Osteocyte (in vitro differentiated cells): Measurements from ENCODE around the gene RAD51AP2. TPM values are rescaled to one million over a fixed set of nuclear protein-coding genes. Genes with fewer than 3 reads are reported as not detected.

ENCODE experiments used
- DNase-seq: peaks from one replicate; pipeline ENCODE4 v3.0.0; 2021; ENCODE audit warnings: mixed read lengths; ENCODE audit not compliant: unreplicated experiment; ENCODE audit errors: extremely low spot score
- H3K27ac Mint-ChIP-seq: one replicate; pipeline ENCODE4 v1.8.0; 2021; ENCODE audit warnings: mild to moderate bottlenecking, mixed read lengths; ENCODE audit not compliant: unreplicated experiment
- H3K27me3 Mint-ChIP-seq: one replicate; pipeline ENCODE4 v1.8.0; 2021; ENCODE audit warnings: mixed read lengths; ENCODE audit not compliant: unreplicated experiment
- H3K36me3 Mint-ChIP-seq: one replicate; pipeline ENCODE4 v1.8.0; 2021; ENCODE audit warnings: mixed read lengths; ENCODE audit not compliant: unreplicated experiment
- H3K4me1 Mint-ChIP-seq: one replicate; pipeline ENCODE4 v1.8.0; 2021; ENCODE audit warnings: mixed read lengths; ENCODE audit not compliant: unreplicated experiment
- H3K4me3 Mint-ChIP-seq: one replicate; pipeline ENCODE4 v1.8.0; 2021; ENCODE audit warnings: mild to moderate bottlenecking, moderate library complexity, mixed read lengths; ENCODE audit not compliant: unreplicated experiment
- H3K9me3 Mint-ChIP-seq: one replicate; pipeline ENCODE4 v1.8.0; 2021; ENCODE audit warnings: mixed read lengths; ENCODE audit not compliant: unreplicated experiment
- CTCF ChIP-seq: fragments of 200-600 bp; sonication (generic); IDR thresholded peaks from 2 replicates; pipeline ENCODE4 v1.5.0; 2021; ENCODE audit warnings: antibody characterized with exemption, mild to moderate bottlenecking, moderate library complexity
- total RNA-seq: library from RNA; stranded (reverse); gene quantifications from 2 replicates; pipeline ENCODE4 v1.2.1, GENCODE V29; 2021

Gene RAD51AP2
- total RNA-seq, 1 donor from 2014 or later: not detected

- Mint-ChIP-seq H3K4me1 (no peaks in the 10 kb centered on the region), H3K27me3 (no peaks in the 10 kb centered on the region), H3K4me3 (no peak overlapping the region), H3K27ac (no peak overlapping the region), H3K9me3 (no peaks in the 10 kb centered on the region), H3K36me3 (no peaks in the 10 kb centered on the region)
- DNase-seq: no peak
- TF ChIP-seq CTCF: no peak
Observed at GRCh38 chr2:17482651-17483050, 35.6 kb downstream of the RAD51AP2 start.

- Mint-ChIP-seq H3K27me3 (no peaks in the 10 kb centered on the region), H3K36me3 (no peaks in the 10 kb centered on the region), H3K27ac (no peak overlapping the region), H3K4me1 (no peaks in the 10 kb centered on the region), H3K9me3 (no peaks in the 10 kb centered on the region), H3K4me3 (no peak overlapping the region)
- no peak for DNase-seq
- no peak for TF ChIP-seq CTCF
Observed at GRCh38 chr2:17479875-17480274, 38.4 kb downstream of the RAD51AP2 start.

GRCh38 chr2:17476830-17477229 is 41.4 kb downstream of the RAD51AP2 start:
- Mint-ChIP-seq H3K36me3 (no peaks in the 10 kb centered on the region), H3K4me3 (no peak overlapping the region), H3K9me3 (peaks cover 4% of the 10 kb centered on the region), H3K27ac (no peak overlapping the region), H3K4me1 (no peaks in the 10 kb centered on the region), H3K27me3 (no peaks in the 10 kb centered on the region)
- no peak for TF ChIP-seq CTCF
- no peak for DNase-seq

GRCh38 chr2:17476064-17476463 is 42.2 kb downstream of the RAD51AP2 start:
- H3K4me3 Mint-ChIP-seq: no peak overlapping the region
- H3K9me3 Mint-ChIP-seq: peaks cover 4% of the 10 kb centered on the region
- no peaks in the 10 kb centered on the region for H3K27me3 Mint-ChIP-seq
- TF ChIP-seq CTCF: no peak
- no peak overlapping the region for H3K27ac Mint-ChIP-seq
- DNase-seq: no peak
- H3K4me1 Mint-ChIP-seq: no peaks in the 10 kb centered on the region
- no peaks in the 10 kb centered on the region for H3K36me3 Mint-ChIP-seq

GRCh38 chr2:17475286-17475685 is 43.0 kb downstream of the RAD51AP2 start:
- Mint-ChIP-seq H3K4me1 (no peaks in the 10 kb centered on the region), H3K9me3 (peaks cover 10% of the 10 kb centered on the region), H3K36me3 (no peaks in the 10 kb centered on the region), H3K27me3 (no peaks in the 10 kb centered on the region), H3K4me3 (no peak overlapping the region), H3K27ac (no peak overlapping the region)
- DNase-seq: no peak
- no peak for TF ChIP-seq CTCF
